Endodermal cell (in vitro differentiated cells): ENCODE measurements around the gene ARHGAP40. TPM values are rescaled to one million over a fixed set of nuclear protein-coding genes. Genes with fewer than 3 reads are reported as not detected.
"Not testable (repeated sequence)": the region's sequence is repeated elsewhere in the genome, so short reads cannot be mapped to it uniquely, and the experiment has no call there.

Experiments
- DNase-seq: peaks from one replicate; pipeline ENCODE4 v3.0.0-alpha.2; 2017
- H3K27ac ChIP-seq: 2 replicates; pipeline ENCODE4 v1.5.1; 2013; ENCODE audit warnings: mild to moderate bottlenecking, low read depth, low read length, moderate library complexity
- H3K27me3 ChIP-seq: 2 replicates; pipeline ENCODE4 v1.6.1; 2013; ENCODE audit warnings: mild to moderate bottlenecking, low read length, moderate library complexity; ENCODE audit not compliant: insufficient read depth, control insufficient read depth, poor library complexity, severe bottlenecking
- H3K36me3 ChIP-seq: 2 replicates; pipeline ENCODE4 v1.7.0; 2013; ENCODE audit warnings: mild to moderate bottlenecking, low read length, moderate library complexity; ENCODE audit not compliant: control insufficient read depth, insufficient read depth
- H3K4me1 ChIP-seq: one replicate; pipeline ENCODE4 v1.7.0; 2013; ENCODE audit warnings: low read length; ENCODE audit not compliant: control insufficient read depth, insufficient read depth
- H3K4me3 ChIP-seq: 2 replicates; pipeline ENCODE4 v1.5.1; 2013; ENCODE audit warnings: mild to moderate bottlenecking, low read length, moderate library complexity
- H3K9ac ChIP-seq: 2 replicates; pipeline ENCODE4 v1.6.1; 2013; ENCODE audit warnings: mild to moderate bottlenecking, low read length, moderate library complexity; ENCODE audit not compliant: poor library complexity, severe bottlenecking; ENCODE audit errors: extremely low read depth
- H3K9me3 ChIP-seq: 2 replicates; pipeline ENCODE4 v1.6.1; 2013; ENCODE audit warnings: mild to moderate bottlenecking, low read length, moderate library complexity; ENCODE audit not compliant: control insufficient read depth
- H3K27ac Mint-ChIP-seq: 2 replicates; pipeline ENCODE4 v1.8.0; 2020; ENCODE audit warnings: mixed read lengths
- H3K27me3 Mint-ChIP-seq: 2 replicates; pipeline ENCODE4 v1.8.0; 2021; ENCODE audit warnings: mild to moderate bottlenecking, mixed read lengths; ENCODE audit not compliant: insufficient read depth
- H3K36me3 Mint-ChIP-seq: 2 replicates; pipeline ENCODE4 v1.8.0; 2020; ENCODE audit warnings: low read depth, mixed read lengths
- H3K4me1 Mint-ChIP-seq: 2 replicates; pipeline ENCODE4 v1.8.0; 2020; ENCODE audit warnings: mixed read lengths
- H3K4me3 Mint-ChIP-seq: 2 replicates; pipeline ENCODE4 v1.8.0; 2020; ENCODE audit warnings: mild to moderate bottlenecking, moderate library complexity, mixed read lengths
- H3K9me3 Mint-ChIP-seq: 2 replicates; pipeline ENCODE4 v1.8.0; 2020; ENCODE audit warnings: mild to moderate bottlenecking, mixed read lengths
- CTCF ChIP-seq: fragments of 200-600 bp; sonication (generic); conservative IDR thresholded peaks from 2 replicates; pipeline ENCODE4 v1.5.0; 2021; ENCODE audit warnings: antibody characterized with exemption, mild to moderate bottlenecking
- WGBS, 2 experiments: methylation state at CpG; one replicate each; pipeline versions ENCODE4 v1.1.5 to v1.1.7; 2013; ENCODE audit warnings: missing lambda C conversion rate in 2 of 2, mixed read lengths in 1 of 2; ENCODE audit not compliant: insufficient coverage in 1 of 2, insufficient read length in 1 of 2; 5-methylcytosine and 5-hydroxymethylcytosine counted together
- total RNA-seq, 2 donors: library from RNA; stranded (reverse); fragmentation: NEBNext Ultra II Directional in 1 of 2; extraction: Animal tissue kit (Norgen Biotek cat#: 25700) in 1 of 2; gene quantifications; 2 replicates in 1 of 2; 3 replicates in 1 of 2; pipeline ENCODE4 v1.2.1, GENCODE V29; 2021

ARHGAP40 gene
- total RNA-seq, 2 donors from 2014 or later, result 5.5 to 18.5 TPM

GRCh38 chr20:38594281-38594680 is 7.3 kb upstream of the ARHGAP40 start:
- Mint-ChIP-seq H3K9me3 (peaks cover 17% of the 10 kb centered on the region), H3K4me1 (peaks cover 16% of the 10 kb centered on the region)
- H3K36me3 ChIP-seq, H3K27me3 ChIP-seq, H3K9ac ChIP-seq, H3K27me3 Mint-ChIP-seq, H3K27ac Mint-ChIP-seq, H3K4me3 ChIP-seq, H3K9me3 ChIP-seq, H3K27ac ChIP-seq, H3K4me3 Mint-ChIP-seq, H3K36me3 Mint-ChIP-seq: not testable (repeated sequence)
- peak; percentile 35 for DNase-seq
- WGBS, 2 experiments, result 92 to 94% methylated on average over 11 to 12 of the region's 12 CpGs
- peaks cover 12% of the 10 kb centered on the region for H3K4me1 ChIP-seq

- H3K9me3 ChIP-seq, H3K9ac ChIP-seq, H3K27me3 Mint-ChIP-seq, H3K27me3 ChIP-seq, H3K27ac ChIP-seq, H3K4me3 Mint-ChIP-seq, H3K27ac Mint-ChIP-seq, H3K36me3 ChIP-seq, H3K36me3 Mint-ChIP-seq: not testable (repeated sequence)
- WGBS, 2 experiments, result 91 to 95% methylated on average over 4 to 15 of the region's 15 CpGs
- peak; percentile 41 for DNase-seq
- H3K4me3 ChIP-seq, result peak overlapping the region; percentile 71
- H3K4me1 ChIP-seq, result peaks cover 11% of the 10 kb centered on the region
- H3K9me3 Mint-ChIP-seq, result peaks cover 17% of the 10 kb centered on the region
- H3K4me1 Mint-ChIP-seq, result peaks cover 25% of the 10 kb centered on the region
These were observed 5.7 kb upstream of the ARHGAP40 start for GRCh38 chr20:38595886-38596285.

- H3K27ac Mint-ChIP-seq, result peak overlapping the region; percentile 63
- WGBS, 2 experiments, result 83 to 95% methylated on average over 4 to 9 of the region's 9 CpGs
- DNase-seq, result peak; percentile 82
These were observed 2.2 kb upstream of the ARHGAP40 start for GRCh38 chr20:38599410-38599882.

GRCh38 chr20:38600057-38600456 is 1.6 kb upstream of the ARHGAP40 start:
- no peaks in the 10 kb centered on the region for H3K36me3 Mint-ChIP-seq
- H3K27ac Mint-ChIP-seq, result no peak overlapping the region
- TF ChIP-seq CTCF, result no peak
- no peak overlapping the region for H3K9ac ChIP-seq
- H3K27me3 Mint-ChIP-seq, result no peaks in the 10 kb centered on the region
- no peaks in the 10 kb centered on the region for H3K36me3 ChIP-seq
- H3K4me3 Mint-ChIP-seq, result no peak overlapping the region
- DNase-seq, result no peak
- H3K27ac ChIP-seq, result no peak overlapping the region
- H3K9me3 Mint-ChIP-seq, result peaks cover 17% of the 10 kb centered on the region
- H3K9me3 ChIP-seq, result no peaks in the 10 kb centered on the region
- peaks cover 4% of the 10 kb centered on the region for H3K4me1 ChIP-seq
- H3K4me1 Mint-ChIP-seq, result peaks cover 55% of the 10 kb centered on the region
- no peaks in the 10 kb centered on the region for H3K27me3 ChIP-seq
- no peak overlapping the region for H3K4me3 ChIP-seq
- WGBS, 2 experiments, result 89 to 100% methylated on average over 1 of the region's 1 CpG

More at GRCh38 chr20:38599410-38599882, 2.2 kb upstream of the ARHGAP40 start:
- Mint-ChIP-seq H3K4me1 (peaks cover 51% of the 10 kb centered on the region), H3K4me3 (no peak overlapping the region), H3K27me3 (no peaks in the 10 kb centered on the region), H3K9me3 (peaks cover 17% of the 10 kb centered on the region), H3K36me3 (no peaks in the 10 kb centered on the region)
- Histone ChIP-seq H3K36me3 (no peaks in the 10 kb centered on the region), H3K4me1 (peaks cover 4% of the 10 kb centered on the region), H3K27me3 (no peaks in the 10 kb centered on the region), H3K9ac (no peak overlapping the region), H3K4me3 (no peak overlapping the region), H3K27ac (no peak overlapping the region), H3K9me3 (no peaks in the 10 kb centered on the region)
- no peak for TF ChIP-seq CTCF
